WTC11 (cell line): ENCODE results near the gene SORL1. TPM values are rescaled to one million over a fixed set of nuclear protein-coding genes. Genes with fewer than 3 reads are reported as not detected.

Experiments used
- ATAC-seq: fragments of 200-7000 bp; cut with Tn5 transposase; 2 replicates; pipeline ENCODE4 v1.10.0; 2021; ENCODE audit warnings: mild to moderate bottlenecking, moderate library complexity
- CTCF ChIA-PET: fragments of 300-600 bp; sonication (Branson Sonifier 250); formaldehyde crosslinking; loops from one replicate; lab custom pipeline; 2021; ENCODE audit warnings: antibody characterized with exemption; lab: Charles Lee
- POLR2A ChIA-PET: fragments of 350-600 bp; sonication (Branson Sonifier 250); formaldehyde crosslinking; loops from one replicate; lab custom pipeline; 2021; ENCODE audit warnings: antibody characterized with exemption; lab: Charles Lee
- DNase-seq: peaks from one replicate; pipeline ENCODE4 v3.0.0; 2021; ENCODE audit warnings: low spot score
- H3K27ac Mint-ChIP-seq: 2 replicates; pipeline ENCODE4 v1.8.0; 2021; ENCODE audit warnings: mixed read lengths
- H3K27me3 Mint-ChIP-seq: 2 replicates; pipeline ENCODE4 v1.8.0; 2021; ENCODE audit warnings: low read depth, mild to moderate bottlenecking, moderate library complexity, mixed read lengths
- H3K36me3 Mint-ChIP-seq: 2 replicates; pipeline ENCODE4 v1.8.0; 2021; ENCODE audit warnings: mixed read lengths
- H3K4me1 Mint-ChIP-seq: 2 replicates; pipeline ENCODE4 v1.8.0; 2022; ENCODE audit warnings: mixed read lengths
- H3K4me3 Mint-ChIP-seq: 2 replicates; pipeline ENCODE4 v1.8.0; 2021; ENCODE audit warnings: mild to moderate bottlenecking, moderate library complexity, mixed read lengths
- H3K9me3 Mint-ChIP-seq: 2 replicates; pipeline ENCODE4 v1.8.0; 2021; ENCODE audit warnings: mixed read lengths
- ATF6 ChIP-seq: sonication (generic); formaldehyde crosslinking; IDR thresholded peaks from 2 replicates; pipeline ENCODE4 v1.8.1; 2023; ENCODE audit warnings: mild to moderate bottlenecking, missing genetic modification reagents
- ERG ChIP-seq: fragments of 250-450 bp; sonication (Bioruptor Pico); IDR thresholded peaks from 2 replicates; pipeline ENCODE4 v1.8.0; 2021; ENCODE audit warnings: mild to moderate bottlenecking
- GABPB1 ChIP-seq: sonication (generic); formaldehyde crosslinking; IDR thresholded peaks from 2 replicates; pipeline ENCODE4 v1.8.1; 2023; ENCODE audit warnings: mild to moderate bottlenecking, missing genetic modification reagents
- GTF2I ChIP-seq: fragments of 250-450 bp; sonication (Bioruptor Pico); conservative IDR thresholded peaks from 2 replicates; pipeline ENCODE4 v1.4.0; 2021; ENCODE audit warnings: mild to moderate bottlenecking
- HMGA2 ChIP-seq: fragments of 250-450 bp; sonication (Bioruptor Pico); IDR thresholded peaks from 2 replicates; pipeline ENCODE4 v1.4.0; 2021; ENCODE audit warnings: mild to moderate bottlenecking, moderate library complexity
- IRF2 ChIP-seq: sonication (generic); formaldehyde crosslinking; IDR thresholded peaks from 2 replicates; pipeline ENCODE4 v1.8.0; 2022; ENCODE audit warnings: low read depth, missing genetic modification reagents, borderline replicate concordance
- MXD4 ChIP-seq: fragments of 250-450 bp; sonication (Bioruptor Pico); IDR thresholded peaks from 2 replicates; pipeline ENCODE4 v1.8.0; 2021; ENCODE audit warnings: mild to moderate bottlenecking, moderate library complexity, borderline replicate concordance
- NR1H2 ChIP-seq: sonication (generic); formaldehyde crosslinking; IDR thresholded peaks from 2 replicates; pipeline ENCODE4 v1.9.0; 2021; ENCODE audit warnings: mild to moderate bottlenecking, moderate library complexity, missing genetic modification reagents
- RELA ChIP-seq: sonication (generic); formaldehyde crosslinking; IDR thresholded peaks from 2 replicates; pipeline ENCODE4 v1.8.1; 2022; ENCODE audit warnings: missing genetic modification reagents, mild to moderate bottlenecking, borderline replicate concordance
- STAT6 ChIP-seq: sonication (generic); formaldehyde crosslinking; conservative IDR thresholded peaks from 2 replicates; pipeline ENCODE4 v1.8.1; 2023; ENCODE audit warnings: mild to moderate bottlenecking, low read depth, missing genetic modification reagents, moderate library complexity
- TP53 ChIP-seq: sonication (generic); formaldehyde crosslinking; IDR thresholded peaks from 2 replicates; pipeline ENCODE4 v1.8.1; 2023; ENCODE audit warnings: mild to moderate bottlenecking, missing genetic modification reagents
- USF1 ChIP-seq: sonication (generic); formaldehyde crosslinking; IDR thresholded peaks from 2 replicates; pipeline ENCODE4 v1.8.0; 2022; ENCODE audit warnings: mild to moderate bottlenecking, missing genetic modification reagents
- USF2 ChIP-seq: sonication (generic); formaldehyde crosslinking; IDR thresholded peaks from 2 replicates; pipeline ENCODE4 v1.8.1; 2023; ENCODE audit warnings: mild to moderate bottlenecking, missing genetic modification reagents, moderate library complexity
- ZNF138 ChIP-seq: sonication (generic); formaldehyde crosslinking; conservative IDR thresholded peaks from 2 replicates; pipeline ENCODE4 v1.8.1; 2022; ENCODE audit warnings: mild to moderate bottlenecking, moderate library complexity, missing genetic modification reagents
- ZNF317 ChIP-seq: sonication (generic); formaldehyde crosslinking; IDR thresholded peaks from 2 replicates; pipeline ENCODE4 v1.8.1; 2023; ENCODE audit warnings: low read depth, mild to moderate bottlenecking, moderate library complexity, missing genetic modification reagents, borderline replicate concordance
- ZNF425 ChIP-seq: fragments of 250-450 bp; sonication (Bioruptor Pico); conservative IDR thresholded peaks from 2 replicates; pipeline ENCODE4 v1.9.0; 2021; ENCODE audit warnings: mild to moderate bottlenecking
- ZNF671 ChIP-seq: fragments of 250-450 bp; sonication (Bioruptor Pico); IDR thresholded peaks from 2 replicates; pipeline ENCODE4 v1.8.0; 2021; ENCODE audit warnings: mild to moderate bottlenecking
- total RNA-seq: library from RNA; stranded (reverse); gene quantifications from 3 replicates; pipeline ENCODE4 v1.2.3, GENCODE V29; 2021

Gene SORL1
- total RNA-seq, 1 experiment from 2014 or later: 87.1 TPM

- Mint-ChIP-seq H3K36me3 (peaks cover 3% of the 10 kb centered on the region; the same call in 1 of the 2 replicates), H3K4me1 (peaks cover 82% of the 10 kb centered on the region), H3K4me3 (peak within 1 kb of the TSS; percentile 96), H3K9me3 (peaks cover 4% of the 10 kb centered on the region), H3K27ac (peak within 1 kb of the TSS; percentile 87)
- no peak for ATAC-seq
- no peak for DNase-seq
- CTCF ChIA-PET: interaction anchor here (0.6 to 2.5 kb wide), 9 partner anchors 9 to 138 kb away, joined by 3 to 8 read pairs (median 3); no protein-coding TSS in a partner anchor
- TF ChIP-seq TP53: peak; percentile 5; the same call in 1 of the 2 replicates
- TF ChIP-seq USF1 (CRISPR knock-in tag): no peak
- no peak for TF ChIP-seq USF2 (CRISPR knock-in tag)
- TF ChIP-seq, all 79 proteins: peak for 1
- POLR2A ChIA-PET: interaction anchor here (1.4 kb wide), 1 partner anchor 14 kb away, joined by 4 read pairs; no protein-coding TSS in a partner anchor
- H3K27me3 Mint-ChIP-seq: peaks cover 15% of the 10 kb centered on the region
Measured at GRCh38 chr11:121452609-121453150, 566 bp downstream of the SORL1 start, which contains the start of gene SORL1-AS1. SORL1-AS1 (minus strand) TSS chr11:121452967.

GRCh38 chr11:121453589-121454299, 1.6 kb downstream of the SORL1 start:
- ChIA-PET POLR2A (interaction anchor here (0.6 kb wide), 1 partner anchor 733 kb away, joined by 3 read pairs; no protein-coding TSS in a partner anchor), CTCF (interaction anchor here (1.0 kb wide), 1 partner anchor 14 kb away, joined by 3 read pairs; no protein-coding TSS in a partner anchor)
- TF ChIP-seq ZNF425 (CRISPR knock-in tag) (no peak), GABPB1 (peak; percentile 82), ZNF138 (CRISPR knock-in tag) (no peak), MXD4 (no peak)
- peak overlapping the region; percentile 96 for H3K4me3 Mint-ChIP-seq
- DNase-seq: no peak
- H3K27me3 Mint-ChIP-seq: peaks cover 15% of the 10 kb centered on the region
- no peak for ATAC-seq
- H3K9me3 Mint-ChIP-seq: peaks cover 4% of the 10 kb centered on the region
- no peak overlapping the region for H3K27ac Mint-ChIP-seq
- H3K4me1 Mint-ChIP-seq: peaks cover 82% of the 10 kb centered on the region
- H3K36me3 Mint-ChIP-seq: peaks cover 3% of the 10 kb centered on the region

- Mint-ChIP-seq H3K9me3 (no peaks in the 10 kb centered on the region), H3K4me1 (peaks cover 86% of the 10 kb centered on the region), H3K36me3 (peaks cover 3% of the 10 kb centered on the region; the same call in 1 of the 2 replicates), H3K27me3 (peaks cover 12% of the 10 kb centered on the region), H3K4me3 (no peak overlapping the region), H3K27ac (peak overlapping the region; percentile 3; the same call in 1 of the 2 replicates)
- CTCF ChIA-PET: no interaction called here
- POLR2A ChIA-PET: no interaction called here
- ATAC-seq (no peak), DNase-seq (no peak)
- no peak for TF ChIP-seq STAT6 (CRISPR knock-in tag)
- no peak for TF ChIP-seq ZNF425 (CRISPR knock-in tag)
- no peak for TF ChIP-seq ZNF671 (CRISPR knock-in tag)
- TF ChIP-seq NR1H2 (CRISPR knock-in tag): no peak
- no peak for TF ChIP-seq ZNF317 (CRISPR knock-in tag)
- no peak for TF ChIP-seq HMGA2 (CRISPR knock-in tag)
- no peak for TF ChIP-seq ERG
- TF ChIP-seq GTF2I (CRISPR knock-in tag): no peak
- TF ChIP-seq RELA (CRISPR knock-in tag): no peak
- TF ChIP-seq IRF2 (CRISPR knock-in tag): no peak
- no peak for TF ChIP-seq ATF6
Measured at GRCh38 chr11:121455115-121455514, 3.0 kb downstream of the SORL1 start.
